ENCODE data around the gene OR11H6. TPM values are rescaled to one million over a fixed set of nuclear protein-coding genes. Genes with fewer than 3 reads are reported as not detected.
"Not testable (repeated sequence)": the region's sequence is repeated elsewhere in the genome, so short reads cannot be mapped to it uniquely, and the experiment has no call there.

Gene OR11H6
- total and polyA plus RNA-seq, 9 of the 15 experiments (the other 6 are each of a cell fraction or from before 2014, with no cell fraction given) = not detected

- H3K27ac ChIP-seq (ENCODE audit: extremely low read depth, low read depth, low read length); intact Hi-C loops (cut with micrococcal nuclease); H3K9me1 ChIP-seq (ENCODE audit: control insufficient read depth, insufficient read depth, low read length); H3K4me1 ChIP-seq (replicated peaks in 1 of 2; ENCODE audit: control insufficient read depth in 2 of 2, insufficient read depth in 2 of 2, low read length in 2 of 2); H3K4me3 ChIP-seq; H3K9ac ChIP-seq (ENCODE audit: insufficient read depth in 1 of 2, low read depth in 2 of 2, low read length in 2 of 2); BruUV-seq (replicated peaks); H3K36me3 ChIP-seq (ENCODE audit: control insufficient read depth, insufficient read depth, low read length); H3K27me3 ChIP-seq (ENCODE audit: control insufficient read depth in 2 of 2, insufficient read depth in 2 of 2, low read length in 2 of 2); H3K79me2 ChIP-seq (ENCODE audit: control insufficient read depth, insufficient read depth, low read length); H4K20me1 ChIP-seq (replicated peaks; ENCODE audit: control insufficient read depth, insufficient read depth, low read length); POLR2A ChIA-PET; ATAC-seq; in situ Hi-C loops (cut with MboI); H2AFZ ChIP-seq (ENCODE audit: low read depth, low read length); FAIRE-seq; DNase-seq (ENCODE audit: extremely low read depth in 1 of 4, low spot score in 3 of 4); CTCF ChIA-PET (ENCODE audit: low intra/inter-chr PET ratio); H3K9me3 ChIP-seq (replicated peaks; ENCODE audit: control insufficient read depth, insufficient read depth, low read depth, low read length); H3K4me2 ChIP-seq (ENCODE audit: insufficient read depth, low read length): not testable (repeated sequence)
- TF ChIP-seq NR2C1 (IDR thresholded peaks at IDR 0.05) = peak; percentile 55
- peak; percentile 47 for TF ChIP-seq NR2C1 (tag; IDR thresholded peaks at IDR 0.05)
- WGBS (ENCODE audit: insufficient coverage, low coverage, missing lambda C conversion rate) = 45% methylated on average over 3 of the region's 4 CpGs
These were observed 11.9 kb downstream of the OR11H6 start for GRCh38 chr14:20235415-20235814.

- peak; percentile 70 for FAIRE-seq
- peak; percentile 85 for ATAC-seq
- CTCF ChIA-PET (ENCODE audit: low intra/inter-chr PET ratio) = no interaction called here
- TF ChIP-seq CEBPG (CRISPR knock-in tag; IDR thresholded peaks at IDR 0.05) = no peak
- no peak for TF ChIP-seq CEBPG (tag; conservative IDR thresholded peaks at IDR 0.05 in 1 of 2, IDR thresholded peaks at IDR 0.05 in 1 of 2)
- no peak for TF ChIP-seq ZNF282 (CRISPR knock-in tag; IDR thresholded peaks at IDR 0.05)
- TF ChIP-seq ZNF717 (CRISPR knock-in tag; IDR thresholded peaks at IDR 0.05) = no peak
- TF ChIP-seq SMC3 (conservative IDR thresholded peaks at IDR 0.05; ENCODE audit: insufficient read depth, low read depth, low read length) = 0 out of 2 replicates have a peak, but pooled peaks have one; percentile 22
- no peak for TF ChIP-seq CBFB (CRISPR knock-in tag; IDR thresholded peaks at IDR 0.05)
- peak; percentile 41 to 62 (median 52); a peak in 5 of 6 replicates for TF ChIP-seq CTCF (IDR thresholded peaks at IDR 0.05 in 2 of 3, conservative IDR thresholded peaks at IDR 0.05 in 1 of 3; ENCODE audit: insufficient read depth in 2 of 3, low read depth in 1 of 3, low read length in 3 of 3)
These were observed 24.2 kb downstream of the OR11H6 start for GRCh38 chr14:20247646-20248246.

More at GRCh38 chr14:20247646-20248246, 24.2 kb downstream of the OR11H6 start:
- intact Hi-C loops (cut with micrococcal nuclease) = no loop called here
- no peak overlapping the region for H3K4me3 ChIP-seq
- no peaks in the 10 kb centered on the region for H3K36me3 ChIP-seq (ENCODE audit: control insufficient read depth, insufficient read depth, low read length)
- H3K4me1 ChIP-seq (replicated peaks in 1 of 2; ENCODE audit: control insufficient read depth in 2 of 2, insufficient read depth in 2 of 2, low read length in 2 of 2) = no peaks in the 10 kb centered on the region
- in situ Hi-C loops (cut with MboI) = no loop called here
- no peaks in the 10 kb centered on the region for H3K9me1 ChIP-seq (ENCODE audit: control insufficient read depth, insufficient read depth, low read length)
- H3K9me3 ChIP-seq (replicated peaks; ENCODE audit: control insufficient read depth, insufficient read depth, low read depth, low read length) = no peaks in the 10 kb centered on the region
- H3K79me2 ChIP-seq (ENCODE audit: control insufficient read depth, insufficient read depth, low read length) = no peaks in the 10 kb centered on the region
- no peaks in the 10 kb centered on the region for H4K20me1 ChIP-seq (replicated peaks; ENCODE audit: control insufficient read depth, insufficient read depth, low read length)
- no peak overlapping the region for H3K4me2 ChIP-seq (ENCODE audit: insufficient read depth, low read length)
- no peak overlapping the region for H3K27ac ChIP-seq (ENCODE audit: extremely low read depth, low read depth, low read length)
- H2AFZ ChIP-seq (ENCODE audit: low read depth, low read length) = no peak overlapping the region
- WGBS (ENCODE audit: insufficient coverage, low coverage, missing lambda C conversion rate) = 60% methylated on average over 2 of the region's 3 CpGs
- no peak overlapping the region for H3K9ac ChIP-seq (ENCODE audit: insufficient read depth in 1 of 2, low read depth in 2 of 2, low read length in 2 of 2)
- POLR2A ChIA-PET = no interaction called here
- BruUV-seq (replicated peaks) = no TSS peak
- peak; percentile 8 to 54 (median 20) for DNase-seq (ENCODE audit: extremely low read depth in 1 of 4, low spot score in 3 of 4)
- no peaks in the 10 kb centered on the region for H3K27me3 ChIP-seq (ENCODE audit: control insufficient read depth in 2 of 2, insufficient read depth in 2 of 2, low read length in 2 of 2)
